ENCODE results near the gene FGF13.
A peak's percentile ranks its signal among the peaks of the same experiment; 100 is the strongest.

Gene FGF13

DNA sequence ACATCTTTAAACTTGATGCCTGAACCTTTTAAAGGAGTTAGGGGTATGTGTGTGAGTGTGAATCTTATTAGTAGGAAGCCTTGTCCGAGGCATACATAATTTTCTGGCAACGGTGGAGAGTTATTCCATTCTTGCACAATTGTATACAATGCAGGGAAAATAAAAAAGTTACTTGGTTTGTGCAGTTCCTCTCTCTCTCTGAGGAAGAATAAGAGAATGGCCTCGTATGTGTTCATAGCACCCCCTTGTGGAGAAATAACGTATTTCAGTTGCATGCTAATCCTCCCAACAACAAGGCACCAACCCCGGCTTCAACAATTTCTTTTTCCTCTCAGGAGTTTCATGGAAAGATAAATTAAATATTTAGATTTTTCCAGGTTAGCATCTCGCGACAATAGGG lies 33.7 kb upstream of the FGF13 start:
- no peak overlapping the region for H3K27ac ChIP-seq (ENCODE audit: low read depth, low read length)
- peak; percentile 60 for DNase-seq
- no peak overlapping the region for H3K9ac ChIP-seq (ENCODE audit: low read length)
- H3K56ac ChIP-seq (ENCODE audit: low read length): no peak overlapping the region
- H2BK5ac ChIP-seq (ENCODE audit: low read length): no peak overlapping the region
- no peaks in the 10 kb centered on the region for H3K27me3 ChIP-seq (ENCODE audit: insufficient read depth, low read length, poor library complexity)
- H2AK5ac ChIP-seq (ENCODE audit: low read length): no peak overlapping the region
- H3K4ac ChIP-seq (ENCODE audit: low read depth, low read length): no peak overlapping the region
- no peak overlapping the region for H4K5ac ChIP-seq (ENCODE audit: low read length)
- no peak overlapping the region for H4K8ac ChIP-seq (ENCODE audit: low read depth, low read length)
- H3K4me3 ChIP-seq (ENCODE audit: low read length): no peak overlapping the region
- H2BK120ac ChIP-seq (ENCODE audit: low read depth, low read length): no peak overlapping the region
- H3K4me2 ChIP-seq (ENCODE audit: low read length): no peak overlapping the region
- no peak overlapping the region for H3K23ac ChIP-seq (ENCODE audit: low read length)
- no peak overlapping the region for H3K18ac ChIP-seq (ENCODE audit: low read length)
- H3K79me2 ChIP-seq (ENCODE audit: control insufficient read depth, insufficient read depth, low read length): no peaks in the 10 kb centered on the region
- no peaks in the 10 kb centered on the region for H3K36me3 ChIP-seq (ENCODE audit: control insufficient read depth, insufficient read depth, low read length)
- no peak overlapping the region for H2BK15ac ChIP-seq (replicated peaks; ENCODE audit: low read depth)
- WGBS (ENCODE audit: extremely low coverage, insufficient coverage, low lambda C conversion rate): no CpG with 5 or more reads among the region's 7 CpGs
- H3K79me1 ChIP-seq (ENCODE audit: low read length): no peaks in the 10 kb centered on the region
- no peaks in the 10 kb centered on the region for H3K4me1 ChIP-seq (ENCODE audit: control insufficient read depth, low read depth, low read length)

DNA sequence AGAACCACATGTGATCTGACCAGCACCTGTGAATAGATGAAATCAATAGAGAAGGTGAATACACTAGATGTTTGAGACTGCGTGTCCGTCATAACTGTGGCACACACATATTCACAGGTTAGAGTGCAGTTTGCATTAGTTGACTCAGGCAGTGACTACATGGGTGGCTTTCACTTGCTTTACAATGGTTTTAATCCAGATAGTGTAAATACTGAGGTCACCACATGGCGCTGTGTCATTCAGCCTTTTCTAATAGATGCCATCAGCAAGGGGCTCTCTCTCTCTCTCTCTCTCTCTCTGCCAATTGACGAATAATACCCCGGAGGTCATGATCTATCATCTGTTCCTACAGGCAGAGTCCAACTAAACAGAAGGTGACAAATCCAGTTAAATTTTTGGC lies 30.7 kb upstream of the FGF13 start:
- Histone ChIP-seq H3K4me3 (ENCODE audit: low read length) (no peak overlapping the region), H3K36me3 (ENCODE audit: control insufficient read depth, insufficient read depth, low read length) (no peaks in the 10 kb centered on the region), H2BK120ac (ENCODE audit: low read depth, low read length) (no peak overlapping the region), H3K79me2 (ENCODE audit: control insufficient read depth, insufficient read depth, low read length) (no peaks in the 10 kb centered on the region), H2BK5ac (ENCODE audit: low read length) (no peak overlapping the region), H3K79me1 (ENCODE audit: low read length) (no peaks in the 10 kb centered on the region), H3K27ac (ENCODE audit: low read depth, low read length) (no peak overlapping the region), H3K4ac (ENCODE audit: low read depth, low read length) (no peak overlapping the region), H3K23ac (ENCODE audit: low read length) (no peak overlapping the region), H3K9ac (ENCODE audit: low read length) (no peak overlapping the region), H3K4me2 (ENCODE audit: low read length) (no peak overlapping the region), H2BK15ac (replicated peaks; ENCODE audit: low read depth) (no peak overlapping the region), H3K27me3 (ENCODE audit: insufficient read depth, low read length, poor library complexity) (no peaks in the 10 kb centered on the region), H3K4me1 (ENCODE audit: control insufficient read depth, low read depth, low read length) (no peaks in the 10 kb centered on the region), H2AK5ac (ENCODE audit: low read length) (no peak overlapping the region), H4K5ac (ENCODE audit: low read length) (no peak overlapping the region), H3K18ac (ENCODE audit: low read length) (no peak overlapping the region), H4K8ac (ENCODE audit: low read depth, low read length) (no peak overlapping the region), H3K56ac (ENCODE audit: low read length) (no peak overlapping the region)
- WGBS (ENCODE audit: extremely low coverage, insufficient coverage, low lambda C conversion rate): no CpG with 5 or more reads among the region's 5 CpGs
- no peak for DNase-seq

- no peak overlapping the region for H2BK5ac ChIP-seq (ENCODE audit: low read length)
These were observed 28.8 kb upstream of the FGF13 start for GRCh38 chrX:138740341-138740740.

GRCh38 chrX:138723301-138723700 lies 11.8 kb upstream of the FGF13 start:
- Histone ChIP-seq H3K23ac (ENCODE audit: low read length) (no peak overlapping the region), H2BK120ac (ENCODE audit: low read depth, low read length) (no peak overlapping the region), H3K4me3 (ENCODE audit: low read length) (no peak overlapping the region), H2AK5ac (ENCODE audit: low read length) (no peak overlapping the region), H3K4me1 (ENCODE audit: control insufficient read depth, low read depth, low read length) (no peaks in the 10 kb centered on the region), H3K27me3 (ENCODE audit: insufficient read depth, low read length, poor library complexity) (no peaks in the 10 kb centered on the region), H3K9ac (ENCODE audit: low read length) (no peak overlapping the region), H2BK15ac (replicated peaks; ENCODE audit: low read depth) (no peak overlapping the region), H3K4ac (ENCODE audit: low read depth, low read length) (no peak overlapping the region), H4K8ac (ENCODE audit: low read depth, low read length) (no peak overlapping the region), H3K36me3 (ENCODE audit: control insufficient read depth, insufficient read depth, low read length) (no peaks in the 10 kb centered on the region), H3K79me2 (ENCODE audit: control insufficient read depth, insufficient read depth, low read length) (no peaks in the 10 kb centered on the region), H3K4me2 (ENCODE audit: low read length) (no peak overlapping the region), H3K27ac (ENCODE audit: low read depth, low read length) (no peak overlapping the region), H3K56ac (ENCODE audit: low read length) (no peak overlapping the region), H4K5ac (ENCODE audit: low read length) (no peak overlapping the region), H2BK5ac (ENCODE audit: low read length) (no peak overlapping the region), H3K79me1 (ENCODE audit: low read length) (no peaks in the 10 kb centered on the region), H3K18ac (ENCODE audit: low read length) (no peak overlapping the region)
- WGBS (ENCODE audit: extremely low coverage, insufficient coverage, low lambda C conversion rate): no CpG with 5 or more reads among the region's 5 CpGs
- DNase-seq: peak; percentile 63

More at GRCh38 chrX:138740341-138740740, 28.8 kb upstream of the FGF13 start:
- no peaks in the 10 kb centered on the region for H3K36me3 ChIP-seq (ENCODE audit: control insufficient read depth, insufficient read depth, low read length)
- H3K4me1 ChIP-seq (ENCODE audit: control insufficient read depth, low read depth, low read length): no peaks in the 10 kb centered on the region
- no peak overlapping the region for H3K18ac ChIP-seq (ENCODE audit: low read length)
- no peak overlapping the region for H3K27ac ChIP-seq (ENCODE audit: low read depth, low read length)
- H3K4ac ChIP-seq (ENCODE audit: low read depth, low read length): no peak overlapping the region
- no peak overlapping the region for H4K5ac ChIP-seq (ENCODE audit: low read length)
- DNase-seq: no peak
- H4K8ac ChIP-seq (ENCODE audit: low read depth, low read length): no peak overlapping the region
- H3K9ac ChIP-seq (ENCODE audit: low read length): no peak overlapping the region
- H2BK15ac ChIP-seq (replicated peaks; ENCODE audit: low read depth): no peak overlapping the region
- no peak overlapping the region for H3K4me3 ChIP-seq (ENCODE audit: low read length)
- no peaks in the 10 kb centered on the region for H3K27me3 ChIP-seq (ENCODE audit: insufficient read depth, low read length, poor library complexity)
- no peak overlapping the region for H3K4me2 ChIP-seq (ENCODE audit: low read length)
- no peaks in the 10 kb centered on the region for H3K79me2 ChIP-seq (ENCODE audit: control insufficient read depth, insufficient read depth, low read length)
- H3K56ac ChIP-seq (ENCODE audit: low read length): no peak overlapping the region
- H3K79me1 ChIP-seq (ENCODE audit: low read length): no peaks in the 10 kb centered on the region
- no peak overlapping the region for H2BK120ac ChIP-seq (ENCODE audit: low read depth, low read length)
- H2AK5ac ChIP-seq (ENCODE audit: low read length): no peak overlapping the region
- WGBS (ENCODE audit: extremely low coverage, insufficient coverage, low lambda C conversion rate): no CpG with 5 or more reads among the region's 2 CpGs
- H3K23ac ChIP-seq (ENCODE audit: low read length): no peak overlapping the region

- no peak overlapping the region for H3K18ac ChIP-seq (ENCODE audit: low read length)
- DNase-seq: no peak
- H3K4me1 ChIP-seq (ENCODE audit: control insufficient read depth, low read depth, low read length): no peaks in the 10 kb centered on the region
- no peak overlapping the region for H2BK15ac ChIP-seq (replicated peaks; ENCODE audit: low read depth)
- no peak overlapping the region for H2BK5ac ChIP-seq (ENCODE audit: low read length)
- H3K56ac ChIP-seq (ENCODE audit: low read length): no peak overlapping the region
- WGBS (ENCODE audit: extremely low coverage, insufficient coverage, low lambda C conversion rate): no CpG with 5 or more reads among the region's 3 CpGs
- H4K8ac ChIP-seq (ENCODE audit: low read depth, low read length): no peak overlapping the region
- H2BK120ac ChIP-seq (ENCODE audit: low read depth, low read length): no peak overlapping the region
- H2AK5ac ChIP-seq (ENCODE audit: low read length): no peak overlapping the region
- no peak overlapping the region for H3K27ac ChIP-seq (ENCODE audit: low read depth, low read length)
- H3K79me2 ChIP-seq (ENCODE audit: control insufficient read depth, insufficient read depth, low read length): no peaks in the 10 kb centered on the region
- H3K4ac ChIP-seq (ENCODE audit: low read depth, low read length): no peak overlapping the region
- no peak overlapping the region for H3K4me3 ChIP-seq (ENCODE audit: low read length)
- no peak overlapping the region for H3K4me2 ChIP-seq (ENCODE audit: low read length)
- H4K5ac ChIP-seq (ENCODE audit: low read length): no peak overlapping the region
- H3K79me1 ChIP-seq (ENCODE audit: low read length): no peaks in the 10 kb centered on the region
- H3K23ac ChIP-seq (ENCODE audit: low read length): no peak overlapping the region
- no peak overlapping the region for H3K9ac ChIP-seq (ENCODE audit: low read length)
- H3K36me3 ChIP-seq (ENCODE audit: control insufficient read depth, insufficient read depth, low read length): no peaks in the 10 kb centered on the region
- H3K27me3 ChIP-seq (ENCODE audit: insufficient read depth, low read length, poor library complexity): no peaks in the 10 kb centered on the region
These were observed 7.9 kb upstream of the FGF13 start for GRCh38 chrX:138719396-138719795.

GRCh38 chrX:138718941-138719340 lies 7.4 kb upstream of the FGF13 start:
- Histone ChIP-seq H3K4me1 (ENCODE audit: control insufficient read depth, low read depth, low read length) (no peaks in the 10 kb centered on the region), H2BK15ac (replicated peaks; ENCODE audit: low read depth) (no peak overlapping the region), H3K9ac (ENCODE audit: low read length) (no peak overlapping the region), H2AK5ac (ENCODE audit: low read length) (no peak overlapping the region), H3K4ac (ENCODE audit: low read depth, low read length) (no peak overlapping the region), H2BK5ac (ENCODE audit: low read length) (no peak overlapping the region), H3K36me3 (ENCODE audit: control insufficient read depth, insufficient read depth, low read length) (no peaks in the 10 kb centered on the region), H3K79me1 (ENCODE audit: low read length) (no peaks in the 10 kb centered on the region), H2BK120ac (ENCODE audit: low read depth, low read length) (no peak overlapping the region), H4K8ac (ENCODE audit: low read depth, low read length) (no peak overlapping the region), H3K79me2 (ENCODE audit: control insufficient read depth, insufficient read depth, low read length) (no peaks in the 10 kb centered on the region), H3K4me2 (ENCODE audit: low read length) (no peak overlapping the region), H3K18ac (ENCODE audit: low read length) (no peak overlapping the region), H3K4me3 (ENCODE audit: low read length) (no peak overlapping the region), H3K56ac (ENCODE audit: low read length) (no peak overlapping the region), H3K27ac (ENCODE audit: low read depth, low read length) (no peak overlapping the region), H4K5ac (ENCODE audit: low read length) (no peak overlapping the region), H3K23ac (ENCODE audit: low read length) (no peak overlapping the region), H3K27me3 (ENCODE audit: insufficient read depth, low read length, poor library complexity) (no peaks in the 10 kb centered on the region)
- no CpG with 5 or more reads among the region's 1 CpG for WGBS (ENCODE audit: extremely low coverage, insufficient coverage, low lambda C conversion rate)
- DNase-seq: no peak

Data from mesendoderm (in vitro differentiated cells).